GM23248 (cell line): ENCODE data around the gene PACSIN3.

ENCODE experiments used
- EZH2 ChIP-seq: fragments of 200-600 bp; sonication (generic); IDR thresholded peaks from 2 replicates; pipeline ENCODE4 v1.6.1; 2018; ENCODE audit warnings: antibody characterized with exemption, mild to moderate bottlenecking; ENCODE audit not compliant: insufficient read depth, poor library complexity, severe bottlenecking
- EZH2phosphoT487 ChIP-seq: fragments of 200-600 bp; sonication (generic); IDR thresholded peaks from 2 replicates; pipeline ENCODE4 v1.6.1; 2018; ENCODE audit warnings: antibody characterized with exemption, moderate library complexity, mild to moderate bottlenecking, low read depth; ENCODE audit not compliant: insufficient read depth

GRCh38 chr11:47147250-47147649 lies 39.0 kb downstream of the PACSIN3 start:
- TF ChIP-seq EZH2 (no peak), EZH2phosphoT487 (no peak)
